HepG2 (cell line): ENCODE data around the gene C1orf35.

ENCODE experiments used
- AFF4 ChIP-seq: sonication (generic); formaldehyde crosslinking; IDR thresholded peaks from 2 replicates; pipeline ENCODE4 v1.4.0; 2020; ENCODE audit warnings: missing genetic modification reagents
- BHLHE40 ChIP-seq: IDR thresholded peaks from 2 replicates; pipeline ENCODE4 v1.6.1; 2011; ENCODE audit warnings: low read length, improper control_type of control experiment
- GABPA ChIP-seq, 2 experiments: IDR thresholded peaks; 2 replicates each; pipeline ENCODE4 v1.6.1; 2011 to 2016; ENCODE audit warnings: low read depth in 2 of 2, low read length in 1 of 2, missing biosample characterization in 1 of 2, missing genetic modification characterization in 1 of 2
- NFIC ChIP-seq: IDR thresholded peaks from 2 replicates; pipeline ENCODE4 v1.6.1; 2012; ENCODE audit warnings: mild to moderate bottlenecking, low read length, inconsistent platforms
- POLR2AphosphoS5 ChIP-seq: IDR thresholded peaks from 2 replicates; pipeline ENCODE4 v1.6.1; 2012; ENCODE audit warnings: low read depth, low read length
- SP5 ChIP-seq: IDR thresholded peaks from 2 replicates; pipeline ENCODE4 v1.6.1; 2016; ENCODE audit warnings: low read depth, borderline replicate concordance
- ZBTB42 ChIP-seq: sonication (generic); formaldehyde crosslinking; IDR thresholded peaks from 2 replicates; pipeline ENCODE4 v1.5.0; 2020; ENCODE audit warnings: mild to moderate bottlenecking, missing genetic modification reagents
- ZFP41 ChIP-seq: sonication (generic); formaldehyde crosslinking; IDR thresholded peaks from 2 replicates; pipeline ENCODE4 v1.4.0; 2020; ENCODE audit warnings: mild to moderate bottlenecking, missing genetic modification reagents, borderline replicate concordance
- ZNF580 ChIP-seq: IDR thresholded peaks from 2 replicates; pipeline ENCODE4 v1.6.1; 2016; ENCODE audit warnings: low read depth, borderline replicate concordance
- ZNF780A ChIP-seq: sonication (generic); formaldehyde crosslinking; IDR thresholded peaks from 2 replicates; pipeline ENCODE4 v1.8.0; 2022; ENCODE audit warnings: mild to moderate bottlenecking, missing genetic modification reagents, moderate library complexity
- TF ChIP-seq, protein P1 (sequence below): conservative IDR thresholded peaks from 2 replicates; pipeline ENCODE4 v1.6.1; 2018; ENCODE audit warnings: missing genetic modification reagents

- TF ChIP-seq POLR2AphosphoS5 (no peak), GABPA (IDR thresholded peaks at IDR 0.05; ENCODE audit: low read depth, low read length) (no peak), GABPA (CRISPR knock-in tag; IDR thresholded peaks at IDR 0.05; ENCODE audit: low read depth) (no peak), ZNF580 (CRISPR knock-in tag) (no peak), ZFP41 (CRISPR knock-in tag) (no peak), ZBTB42 (CRISPR knock-in tag) (no peak), AFF4 (CRISPR knock-in tag) (no peak), NFIC (no peak), BHLHE40 (no peak), SP5 (CRISPR knock-in tag) (no peak), ZNF780A (CRISPR knock-in tag) (no peak)
- TF ChIP-seq, protein P1, sequence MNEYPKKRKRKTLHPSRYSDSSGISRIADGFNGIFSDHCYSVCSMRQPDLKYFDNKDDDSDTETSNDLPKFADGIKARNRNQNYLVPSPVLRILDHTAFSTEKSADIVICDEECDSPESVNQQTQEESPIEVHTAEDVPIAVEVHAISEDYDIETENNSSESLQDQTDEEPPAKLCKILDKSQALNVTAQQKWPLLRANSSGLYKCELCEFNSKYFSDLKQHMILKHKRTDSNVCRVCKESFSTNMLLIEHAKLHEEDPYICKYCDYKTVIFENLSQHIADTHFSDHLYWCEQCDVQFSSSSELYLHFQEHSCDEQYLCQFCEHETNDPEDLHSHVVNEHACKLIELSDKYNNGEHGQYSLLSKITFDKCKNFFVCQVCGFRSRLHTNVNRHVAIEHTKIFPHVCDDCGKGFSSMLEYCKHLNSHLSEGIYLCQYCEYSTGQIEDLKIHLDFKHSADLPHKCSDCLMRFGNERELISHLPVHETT (CRISPR knock-in tag): no peak
Observed at GRCh38 chr1:228123505-228123904, 20.4 kb upstream of the C1orf35 start.
